ENCODE results near the gene LPO. TPM values are rescaled to one million over a fixed set of nuclear protein-coding genes. Genes with fewer than 3 reads are reported as not detected.
A peak's percentile ranks its signal among the peaks of the same experiment; 100 is the strongest.

Gene LPO
- total and polyA plus RNA-seq, 8 donors, result 0.10 TPM; not detected in 7

- DNase-seq, result no peak
- Histone ChIP-seq H3K36me3 (no peaks in the 10 kb centered on the region), H3K4me1 (peaks cover 4 to 13% (median 12%) of the 10 kb centered on the region in 4 donors), H3K27ac (no peak overlapping the region), H3K27me3 (peaks cover 0 to 88% (median 23%) of the 10 kb centered on the region in 3 donors), H3K4me3 (no peak overlapping the region), H3K9me3 (no peaks in the 10 kb centered on the region)
- no peak for TF ChIP-seq POLR2A (IDR thresholded peaks at IDR 0.05)
- TF ChIP-seq POLR2AphosphoS5 (IDR thresholded peaks at IDR 0.05), result no peak
- no peak for TF ChIP-seq EP300 (IDR thresholded peaks at IDR 0.05)
- TF ChIP-seq CTCF (IDR thresholded peaks at IDR 0.05), result no peak
- WGBS, 5 donors, result 81 to 85% (median 83%) methylated on average over 13 of the region's 13 CpGs
- intact Hi-C loops (cut with DNase I; ENCODE audit: low total_unique reads), result no loop called here
Observed at GRCh38 chr17:58246104-58246740, 7.8 kb downstream of the LPO start.

- DNase-seq, result no peak
- Histone ChIP-seq H3K4me1 (peaks cover 4 to 13% (median 12%) of the 10 kb centered on the region in 4 donors), H3K27me3 (peaks cover 0 to 86% (median 21%) of the 10 kb centered on the region in 3 donors), H3K9me3 (no peaks in the 10 kb centered on the region), H3K4me3 (no peak overlapping the region), H3K27ac (no peak overlapping the region), H3K36me3 (no peaks in the 10 kb centered on the region)
- 81 to 95% (median 89%) methylated on average over 1 of the region's 1 CpG for WGBS, 5 donors
- intact Hi-C loops (cut with DNase I; ENCODE audit: low total_unique reads), result no loop called here
- TF ChIP-seq POLR2AphosphoS5 (IDR thresholded peaks at IDR 0.05) (no peak), CTCF (IDR thresholded peaks at IDR 0.05) (no peak)
Observed at GRCh38 chr17:58246781-58247180, 8.4 kb downstream of the LPO start.

- Histone ChIP-seq H3K27ac (no peak overlapping the region), H3K4me3 (no peak overlapping the region), H3K36me3 (no peaks in the 10 kb centered on the region), H3K9me3 (no peaks in the 10 kb centered on the region), H3K4me1 (peaks cover 4 to 13% (median 12%) of the 10 kb centered on the region in 4 donors), H3K27me3 (peaks cover 0 to 85% (median 19%) of the 10 kb centered on the region in 3 donors)
- no peak for DNase-seq
- TF ChIP-seq EP300 (IDR thresholded peaks at IDR 0.05) (no peak), POLR2A (IDR thresholded peaks at IDR 0.05) (no peak), CTCF (IDR thresholded peaks at IDR 0.05) (no peak), POLR2AphosphoS5 (IDR thresholded peaks at IDR 0.05) (no peak)
- intact Hi-C loops (cut with DNase I; ENCODE audit: low total_unique reads), result no loop called here
- 68 to 78% (median 76%) methylated on average over 10 of the region's 10 CpGs for WGBS, 5 donors
Observed at GRCh38 chr17:58247511-58248363, 9.4 kb downstream of the LPO start.

- Histone ChIP-seq H3K27ac (no peak overlapping the region), H3K36me3 (no peaks in the 10 kb centered on the region), H3K27me3 (peaks cover 0 to 80% (median 19%) of the 10 kb centered on the region in 3 donors), H3K4me3 (peak overlapping the region; percentile 46 to 64 (median 54)), H3K4me1 (peaks cover 4 to 13% (median 12%) of the 10 kb centered on the region in 4 donors), H3K9me3 (no peaks in the 10 kb centered on the region)
- no peak for DNase-seq
- intact Hi-C loops (cut with DNase I; ENCODE audit: low total_unique reads), result no loop called here
- 13 to 31% (median 15%) methylated on average over 5 to 10 of the region's 10 CpGs for WGBS, 5 donors
- TF ChIP-seq CTCF (IDR thresholded peaks at IDR 0.05) (no peak), POLR2AphosphoS5 (IDR thresholded peaks at IDR 0.05) (no peak), EP300 (IDR thresholded peaks at IDR 0.05) (no peak), POLR2A (IDR thresholded peaks at IDR 0.05) (no peak)
Observed at GRCh38 chr17:58248955-58249269, 10.5 kb downstream of the LPO start.
